SH-SY5Y (cell line): ENCODE measurements around the gene CCDC170.

Experiments used
- GATA2 ChIP-seq: IDR thresholded peaks from 2 replicates; pipeline ENCODE4 v1.6.1; 2011; ENCODE audit warnings: mild to moderate bottlenecking, low read depth, low read length
- GATA3 ChIP-seq: IDR thresholded peaks from 2 replicates; pipeline ENCODE4 v1.6.1; 2011; ENCODE audit warnings: low read depth, mild to moderate bottlenecking, low read length, moderate library complexity

DNA sequence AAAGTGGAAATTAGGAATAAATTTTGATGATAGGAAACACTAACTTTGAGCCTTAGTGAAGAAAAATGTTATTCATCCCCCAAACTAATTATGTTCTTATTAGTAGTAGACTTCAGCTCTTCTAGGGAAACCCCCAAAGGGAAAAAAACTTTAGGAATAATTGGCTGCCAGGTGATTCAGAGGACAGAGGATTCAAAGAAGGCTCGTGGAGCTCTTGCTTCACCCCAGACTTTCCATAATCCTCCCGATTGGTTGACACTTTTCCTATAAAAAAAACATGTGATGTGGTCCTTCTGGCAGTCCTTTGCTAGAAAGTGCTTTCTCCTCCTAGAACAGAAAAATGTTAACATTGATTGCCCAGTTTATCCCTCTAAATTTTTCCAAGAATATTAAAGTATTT, 5.6 kb upstream of the CCDC170 start:
- TF ChIP-seq GATA2 (no peak), GATA3 (no peak)
